HAP-1 (cell line): ENCODE results near the gene PDE4B.

ENCODE experiments used
- DNase-seq, 2 experiments: peaks; one replicate each; pipeline ENCODE4 v3.0.0-alpha.2; 2016 to 2020; ENCODE audit warnings: low spot score in 2 of 2
- H3K27me3 ChIP-seq: fragments of 250-450 bp; sonication (Bioruptor Pico); 2 replicates; pipeline ENCODE4 v1.5.1; 2020; ENCODE audit warnings: low read depth, mild to moderate bottlenecking, moderate library complexity
- H3K36me3 ChIP-seq: fragments of 250-450 bp; sonication (Bioruptor Pico); replicated peaks from 2 replicates; pipeline ENCODE4 v1.5.1; 2020; ENCODE audit warnings: mild to moderate bottlenecking
- H3K4me1 ChIP-seq: fragments of 250-450 bp; sonication (Bioruptor Pico); 2 replicates; pipeline ENCODE4 v1.5.1; 2020; ENCODE audit warnings: mild to moderate bottlenecking
- H3K4me3 ChIP-seq: fragments of 250-450 bp; sonication (Bioruptor Pico); 2 replicates; pipeline ENCODE4 v1.5.1; 2020; ENCODE audit warnings: mild to moderate bottlenecking, moderate library complexity
- H3K9me3 ChIP-seq: fragments of 250-450 bp; sonication (Bioruptor Pico); 2 replicates; pipeline ENCODE4 v1.5.1; 2020; ENCODE audit warnings: mild to moderate bottlenecking, moderate library complexity
- in situ Hi-C: fragments of 300-500 bp; cut with MboI; formaldehyde crosslinking; loops from 3 replicates; pipeline ENCODE4 v1.14.3; 2020; ENCODE audit warnings: low sequenced_read_pairs, inconsistent platforms, mixed read lengths

The PDE4B gene

GRCh38 chr1:65938506-65938905 is 145.8 kb downstream of the PDE4B start:
- in situ Hi-C loops: loop anchor here (25.0 kb wide), 1 partner anchor 524 kb away; no protein-coding TSS in a partner anchor
- DNase-seq: no peak
- Histone ChIP-seq H3K4me1 (no peaks in the 10 kb centered on the region), H3K9me3 (no peaks in the 10 kb centered on the region), H3K4me3 (no peak overlapping the region), H3K27me3 (peaks cover 3% of the 10 kb centered on the region; the same call in 1 of the 2 replicates), H3K36me3 (no peaks in the 10 kb centered on the region)

- H3K9me3 ChIP-seq: no peaks in the 10 kb centered on the region
- in situ Hi-C loops: loop anchor here (25.0 kb wide), 1 partner anchor 523 kb away; no protein-coding TSS in a partner anchor
- H3K4me3 ChIP-seq: no peak overlapping the region
- H3K36me3 ChIP-seq: no peaks in the 10 kb centered on the region
- H3K27me3 ChIP-seq: peaks cover 3% of the 10 kb centered on the region; the same call in 1 of the 2 replicates
- DNase-seq: no peak
- no peaks in the 10 kb centered on the region for H3K4me1 ChIP-seq
Observed at GRCh38 chr1:65939191-65939590, 146.5 kb downstream of the PDE4B start.

GRCh38 chr1:65939636-65940035 is 146.9 kb downstream of the PDE4B start:
- Histone ChIP-seq H3K4me1 (no peaks in the 10 kb centered on the region), H3K9me3 (no peaks in the 10 kb centered on the region), H3K4me3 (no peak overlapping the region), H3K27me3 (peaks cover 3% of the 10 kb centered on the region; the same call in 1 of the 2 replicates), H3K36me3 (no peaks in the 10 kb centered on the region)
- in situ Hi-C loops: loop anchor here (25.0 kb wide), 1 partner anchor 523 kb away; no protein-coding TSS in a partner anchor
- DNase-seq: no peak

DNA sequence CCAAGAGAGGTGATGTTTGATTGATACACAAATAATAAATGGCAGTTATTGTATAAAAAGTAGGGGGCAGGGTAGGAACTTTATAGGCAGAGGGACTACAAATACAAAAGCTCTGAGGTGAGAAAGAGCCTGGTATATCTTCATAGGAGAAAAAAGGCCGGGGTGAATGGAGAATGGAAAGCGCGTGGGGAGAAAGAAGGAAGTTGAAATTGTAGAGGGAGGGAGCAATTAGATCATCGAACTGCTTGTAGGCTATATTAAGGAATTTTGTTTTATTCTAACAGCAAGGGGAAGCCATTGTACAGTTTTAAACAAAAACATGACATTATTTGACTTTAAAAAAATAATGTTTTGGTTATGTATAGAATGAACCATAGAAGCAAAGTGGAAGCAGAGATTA is 147.4 kb downstream of the PDE4B start:
- Histone ChIP-seq H3K4me1 (no peaks in the 10 kb centered on the region), H3K9me3 (no peaks in the 10 kb centered on the region), H3K36me3 (no peaks in the 10 kb centered on the region), H3K4me3 (no peak overlapping the region), H3K27me3 (peaks cover 3% of the 10 kb centered on the region; the same call in 1 of the 2 replicates)
- DNase-seq: no peak
- in situ Hi-C loops: loop anchor here (25.0 kb wide), 1 partner anchor 522 kb away; no protein-coding TSS in a partner anchor

DNA sequence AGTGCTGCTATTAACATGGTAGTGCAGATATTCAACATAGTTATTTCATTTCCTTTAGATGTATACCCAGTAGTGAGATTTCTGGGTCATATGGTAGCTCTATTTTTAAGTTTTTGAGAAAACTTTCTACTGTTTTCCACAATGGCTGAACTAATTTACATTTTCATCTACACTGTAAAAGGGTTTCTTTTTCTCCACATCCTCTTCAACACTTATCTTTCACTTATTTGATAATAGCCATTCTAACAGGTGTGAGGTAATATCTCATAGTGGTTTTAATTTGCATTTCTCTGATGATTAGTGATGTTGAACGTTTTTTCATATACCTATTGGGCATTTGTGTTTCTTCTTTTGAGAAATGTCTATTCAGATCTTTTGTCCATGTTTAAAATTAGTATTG is 149.8 kb downstream of the PDE4B start:
- Histone ChIP-seq H3K9me3 (no peaks in the 10 kb centered on the region), H3K4me1 (no peaks in the 10 kb centered on the region), H3K36me3 (no peaks in the 10 kb centered on the region), H3K4me3 (no peak overlapping the region), H3K27me3 (peaks cover 3% of the 10 kb centered on the region; the same call in 1 of the 2 replicates)
- DNase-seq: no peak
- in situ Hi-C loops: loop anchor here (25.0 kb wide), 1 partner anchor 520 kb away; no protein-coding TSS in a partner anchor

- in situ Hi-C loops: loop anchor here (25.0 kb wide), 1 partner anchor 516 kb away; no protein-coding TSS in a partner anchor
- Histone ChIP-seq H3K4me3 (no peak overlapping the region), H3K9me3 (no peaks in the 10 kb centered on the region), H3K36me3 (no peaks in the 10 kb centered on the region), H3K27me3 (no peaks in the 10 kb centered on the region), H3K4me1 (no peaks in the 10 kb centered on the region)
- no peak for DNase-seq
Observed at GRCh38 chr1:65946376-65946775, 153.7 kb downstream of the PDE4B start.

GRCh38 chr1:65946960-65947359 is 154.3 kb downstream of the PDE4B start:
- H3K36me3 ChIP-seq: no peaks in the 10 kb centered on the region
- no peak for DNase-seq
- in situ Hi-C loops: loop anchor here (25.0 kb wide), 1 partner anchor 515 kb away; no protein-coding TSS in a partner anchor
- no peak overlapping the region for H3K4me3 ChIP-seq
- no peaks in the 10 kb centered on the region for H3K9me3 ChIP-seq
- H3K4me1 ChIP-seq: no peaks in the 10 kb centered on the region
- no peaks in the 10 kb centered on the region for H3K27me3 ChIP-seq

- Histone ChIP-seq H3K27me3 (no peaks in the 10 kb centered on the region), H3K36me3 (no peaks in the 10 kb centered on the region), H3K4me1 (no peaks in the 10 kb centered on the region), H3K4me3 (no peak overlapping the region), H3K9me3 (no peaks in the 10 kb centered on the region)
- in situ Hi-C loops: loop anchor here (25.0 kb wide), 1 partner anchor 514 kb away; no protein-coding TSS in a partner anchor
- no peak for DNase-seq
Observed at GRCh38 chr1:65948609-65949229, 156.0 kb downstream of the PDE4B start.

DNA sequence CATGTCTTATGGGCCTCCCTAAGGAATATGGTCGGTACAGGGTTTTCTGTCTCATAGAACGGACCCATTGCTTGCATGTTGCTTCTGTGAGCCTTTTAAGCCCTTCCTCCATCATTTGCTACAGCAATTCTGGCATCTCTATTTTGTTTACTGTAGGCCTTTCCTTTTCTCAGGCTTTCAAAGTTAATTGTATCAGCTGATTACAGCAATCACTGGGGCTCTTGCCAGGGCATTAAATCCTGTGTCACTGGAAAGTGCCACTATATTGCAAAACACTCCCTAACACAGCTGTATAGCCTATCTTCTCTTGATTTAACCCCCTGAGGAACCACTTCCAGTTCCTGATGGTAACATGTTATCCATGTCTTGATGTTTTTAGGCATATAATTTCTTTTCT is 156.5 kb downstream of the PDE4B start:
- Histone ChIP-seq H3K36me3 (no peaks in the 10 kb centered on the region), H3K4me3 (no peak overlapping the region), H3K4me1 (no peaks in the 10 kb centered on the region), H3K27me3 (no peaks in the 10 kb centered on the region), H3K9me3 (no peaks in the 10 kb centered on the region)
- in situ Hi-C loops: loop anchor here (25.0 kb wide), 1 partner anchor 513 kb away; no protein-coding TSS in a partner anchor
- no peak for DNase-seq

- Histone ChIP-seq H3K36me3 (no peaks in the 10 kb centered on the region), H3K27me3 (0 out of 2 replicates have a peak, but pooled peaks cover 3% of the 10 kb centered on the region), H3K9me3 (no peaks in the 10 kb centered on the region), H3K4me1 (no peaks in the 10 kb centered on the region), H3K4me3 (no peak overlapping the region)
- DNase-seq: no peak
- in situ Hi-C loops: loop anchor here (25.0 kb wide), 1 partner anchor 512 kb away; no protein-coding TSS in a partner anchor
Observed at GRCh38 chr1:65949933-65950332, 157.2 kb downstream of the PDE4B start.

- 0 out of 2 replicates have a peak, but pooled peaks cover 3% of the 10 kb centered on the region for H3K27me3 ChIP-seq
- no peak overlapping the region for H3K4me3 ChIP-seq
- no peaks in the 10 kb centered on the region for H3K4me1 ChIP-seq
- no peak for DNase-seq
- H3K36me3 ChIP-seq: no peaks in the 10 kb centered on the region
- in situ Hi-C loops: no loop called here
- no peaks in the 10 kb centered on the region for H3K9me3 ChIP-seq
Observed at GRCh38 chr1:65952696-65953095, 160.0 kb downstream of the PDE4B start.

- no peaks in the 10 kb centered on the region for H3K4me1 ChIP-seq
- no peaks in the 10 kb centered on the region for H3K9me3 ChIP-seq
- in situ Hi-C loops: no loop called here
- no peaks in the 10 kb centered on the region for H3K36me3 ChIP-seq
- H3K27me3 ChIP-seq: 0 out of 2 replicates have a peak, but pooled peaks cover 3% of the 10 kb centered on the region
- no peak for DNase-seq
- no peak overlapping the region for H3K4me3 ChIP-seq
Observed at GRCh38 chr1:65953170-65953569, 160.5 kb downstream of the PDE4B start.

GRCh38 chr1:65955071-65955470 is 162.4 kb downstream of the PDE4B start:
- DNase-seq: no peak
- Histone ChIP-seq H3K36me3 (no peaks in the 10 kb centered on the region), H3K9me3 (no peaks in the 10 kb centered on the region), H3K27me3 (peaks cover 5% of the 10 kb centered on the region; the same call in 1 of the 2 replicates), H3K4me3 (no peak overlapping the region), H3K4me1 (no peaks in the 10 kb centered on the region)
- in situ Hi-C loops: no loop called here

DNA sequence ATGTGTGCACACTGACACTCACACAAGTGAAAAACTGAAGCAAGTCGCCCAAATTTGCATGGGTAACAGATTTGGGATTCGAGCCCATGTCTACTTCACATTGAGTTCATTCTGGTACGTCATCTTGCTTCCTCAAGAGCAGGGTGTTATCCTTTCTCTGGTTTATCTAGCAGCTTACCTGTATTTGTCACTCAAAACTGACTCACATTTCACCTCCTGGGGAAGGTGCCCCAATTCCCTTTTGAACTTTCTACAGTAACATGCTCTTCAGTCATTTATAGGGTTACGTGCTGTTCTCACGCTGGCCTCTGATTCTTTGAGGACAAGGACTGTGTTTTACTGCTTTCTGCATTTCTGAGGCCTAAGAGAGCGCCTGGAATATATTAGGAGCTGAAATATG is 162.8 kb downstream of the PDE4B start:
- Histone ChIP-seq H3K36me3 (no peaks in the 10 kb centered on the region), H3K27me3 (peaks cover 7% of the 10 kb centered on the region), H3K4me3 (no peak overlapping the region), H3K9me3 (no peaks in the 10 kb centered on the region), H3K4me1 (no peaks in the 10 kb centered on the region)
- in situ Hi-C loops: no loop called here
- DNase-seq: no peak
